Hepatocyte (in vitro differentiated cells): ENCODE results near the gene WBP4. TPM values are rescaled to one million over a fixed set of nuclear protein-coding genes. Genes with fewer than 3 reads are reported as not detected.

Experiments
- DNase-seq: peaks from one replicate; pipeline ENCODE4 v3.0.0-alpha.2; 2016; ENCODE audit warnings: low spot score
- H2AFZ ChIP-seq: fragments of 200-600 bp; sonication (generic); 2 replicates; pipeline ENCODE4 v1.6.0; 2016; ENCODE audit warnings: antibody characterized with exemption, mild to moderate bottlenecking
- H3K27ac ChIP-seq: fragments of 200-600 bp; sonication (generic); 2 replicates; pipeline ENCODE4 v1.5.1; 2016; ENCODE audit warnings: mild to moderate bottlenecking
- H3K27me3 ChIP-seq: fragments of 200-600 bp; sonication (generic); 2 replicates; pipeline ENCODE4 v1.6.1; 2016
- H3K36me3 ChIP-seq: fragments of 200-600 bp; sonication (generic); replicated peaks from 2 replicates; pipeline ENCODE4 v1.5.1; 2016; ENCODE audit warnings: low read depth; ENCODE audit not compliant: insufficient read depth
- H3K4me1 ChIP-seq: fragments of 200-600 bp; sonication (generic); 2 replicates; pipeline ENCODE4 v1.5.1; 2016; ENCODE audit warnings: mild to moderate bottlenecking, moderate library complexity; ENCODE audit not compliant: insufficient read depth
- H3K4me2 ChIP-seq: fragments of 200-600 bp; sonication (generic); 2 replicates; pipeline ENCODE4 v1.6.0; 2016
- H3K4me3 ChIP-seq: fragments of 200-600 bp; sonication (generic); 2 replicates; pipeline ENCODE4 v1.5.1; 2016; ENCODE audit warnings: mild to moderate bottlenecking
- H3K79me2 ChIP-seq: fragments of 200-600 bp; sonication (generic); 2 replicates; pipeline ENCODE4 v1.6.0; 2017; ENCODE audit warnings: mild to moderate bottlenecking
- H3K9me2 ChIP-seq: fragments of 200-600 bp; sonication (generic); replicated peaks from 2 replicates; pipeline ENCODE4 v1.6.0; 2017; ENCODE audit warnings: mild to moderate bottlenecking; ENCODE audit not compliant: insufficient read depth
- H3K9me3 ChIP-seq: fragments of 200-600 bp; sonication (generic); 2 replicates; pipeline ENCODE4 v1.5.1; 2016; ENCODE audit warnings: low read depth, mild to moderate bottlenecking
- H4K20me1 ChIP-seq: fragments of 200-600 bp; sonication (generic); 2 replicates; pipeline ENCODE4 v1.6.0; 2016; ENCODE audit warnings: mild to moderate bottlenecking; ENCODE audit not compliant: insufficient read depth, poor library complexity, severe bottlenecking
- EZH2 ChIP-seq: fragments of 200-600 bp; sonication (generic); IDR thresholded peaks from 2 replicates; pipeline ENCODE4 v1.6.1; 2016; ENCODE audit warnings: antibody characterized with exemption, mild to moderate bottlenecking, borderline replicate concordance
- EZH2phosphoT487 ChIP-seq: fragments of 200-600 bp; sonication (generic); IDR thresholded peaks from one replicate; pipeline ENCODE4 v1.6.1; 2018; ENCODE audit warnings: antibody characterized with exemption, mild to moderate bottlenecking, low read depth, moderate library complexity; ENCODE audit not compliant: unreplicated experiment, severe bottlenecking
- WGBS: methylation state at CpG from one replicate; pipeline ENCODE4 v1.1.6; 2016; ENCODE audit warnings: low lambda C conversion rate; ENCODE audit errors: missing lambda C conversion rate; 5-methylcytosine and 5-hydroxymethylcytosine counted together
- polyA plus RNA-seq: library from polyadenylated mRNA; unstranded; fragments of >200 nt; fragmentation: Nextera tagmentation; extraction: Ambion mirVana; gene quantifications from 2 replicates; pipeline ENCODE4 v1.2.1, GENCODE V29; 2016
- total RNA-seq: library from RNA; depleted of rRNA; stranded (reverse); fragments of >200 nt; gene quantifications from 2 replicates; pipeline ENCODE4 v1.2.3, GENCODE V29; 2014
- TF ChIP-seq, protein P1 (sequence below): fragments of 200-600 bp; sonication (generic); IDR thresholded peaks from 2 replicates; pipeline ENCODE4 v1.5.1; 2016; ENCODE audit warnings: antibody characterized with exemption, mild to moderate bottlenecking; ENCODE audit not compliant: poor library complexity

The WBP4 gene
- total and polyA plus RNA-seq, 2 experiments from 2014 or later: 6.1 to 8.4 TPM

DNA sequence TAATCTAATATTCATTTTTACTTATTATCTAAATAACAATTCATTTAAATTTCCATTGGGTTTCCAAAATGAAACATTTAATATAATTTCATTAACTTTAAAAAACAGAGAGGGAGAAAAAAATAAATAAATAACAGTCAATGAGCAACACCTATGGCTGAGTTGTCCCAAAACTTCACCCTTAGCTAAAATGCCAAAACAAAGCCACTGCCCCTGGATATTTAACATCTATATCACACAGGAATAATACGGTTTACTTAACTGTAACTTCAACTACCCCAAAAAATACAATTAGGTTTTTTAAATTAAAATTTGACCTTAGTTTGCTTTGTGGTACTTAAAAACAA, 42.7 kb upstream of the WBP4 start:
- H3K79me2 ChIP-seq: peaks cover 86% of the 10 kb centered on the region
- H3K36me3 ChIP-seq: no peaks in the 10 kb centered on the region
- H3K4me2 ChIP-seq: peak overlapping the region; percentile 71
- TF ChIP-seq EZH2phosphoT487 (no peak), EZH2 (no peak)
- TF ChIP-seq, protein P1, sequence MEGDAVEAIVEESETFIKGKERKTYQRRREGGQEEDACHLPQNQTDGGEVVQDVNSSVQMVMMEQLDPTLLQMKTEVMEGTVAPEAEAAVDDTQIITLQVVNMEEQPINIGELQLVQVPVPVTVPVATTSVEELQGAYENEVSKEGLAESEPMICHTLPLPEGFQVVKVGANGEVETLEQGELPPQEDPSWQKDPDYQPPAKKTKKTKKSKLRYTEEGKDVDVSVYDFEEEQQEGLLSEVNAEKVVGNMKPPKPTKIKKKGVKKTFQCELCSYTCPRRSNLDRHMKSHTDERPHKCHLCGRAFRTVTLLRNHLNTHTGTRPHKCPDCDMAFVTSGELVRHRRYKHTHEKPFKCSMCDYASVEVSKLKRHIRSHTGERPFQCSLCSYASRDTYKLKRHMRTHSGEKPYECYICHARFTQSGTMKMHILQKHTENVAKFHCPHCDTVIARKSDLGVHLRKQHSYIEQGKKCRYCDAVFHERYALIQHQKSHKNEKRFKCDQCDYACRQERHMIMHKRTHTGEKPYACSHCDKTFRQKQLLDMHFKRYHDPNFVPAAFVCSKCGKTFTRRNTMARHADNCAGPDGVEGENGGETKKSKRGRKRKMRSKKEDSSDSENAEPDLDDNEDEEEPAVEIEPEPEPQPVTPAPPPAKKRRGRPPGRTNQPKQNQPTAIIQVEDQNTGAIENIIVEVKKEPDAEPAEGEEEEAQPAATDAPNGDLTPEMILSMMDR: no peak
- peak overlapping the region; percentile 35 for H3K4me3 ChIP-seq
- no peaks in the 10 kb centered on the region for H3K9me2 ChIP-seq
- H4K20me1 ChIP-seq: peaks cover 23% of the 10 kb centered on the region
- H3K27ac ChIP-seq: peak overlapping the region; percentile 96
- no peaks in the 10 kb centered on the region for H3K9me3 ChIP-seq
- no peak for DNase-seq
- H2AFZ ChIP-seq: no peak overlapping the region
- H3K4me1 ChIP-seq: peaks cover 17% of the 10 kb centered on the region
- no peaks in the 10 kb centered on the region for H3K27me3 ChIP-seq
- 63% methylated on average over 1 of the region's 1 CpG for WGBS

DNA sequence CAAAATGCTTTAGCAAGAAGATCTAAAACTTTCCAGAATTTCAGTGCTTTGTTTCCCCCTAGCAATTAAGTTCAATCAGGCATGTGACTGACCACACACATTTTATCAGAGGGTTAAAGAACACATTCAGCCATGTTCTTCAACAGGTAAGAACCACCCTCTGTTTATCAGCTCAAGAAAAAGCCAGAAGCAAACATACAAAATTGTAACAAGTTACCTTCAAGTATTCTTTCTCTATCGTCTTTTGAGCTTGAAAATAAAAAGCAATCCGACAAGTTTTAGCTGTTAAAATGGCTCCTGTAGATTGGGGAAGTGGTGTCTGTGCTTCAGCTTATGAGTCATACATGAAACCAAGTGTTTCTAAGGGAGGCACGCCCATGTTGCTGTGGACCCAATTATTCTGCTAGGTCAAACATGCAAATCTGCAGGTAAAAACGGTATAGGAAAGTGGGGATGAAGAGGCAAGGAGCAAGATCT, 42.3 kb upstream of the WBP4 start, which contains the start of gene ELF1:
ELF1 (minus strand) TSS at position 306 of the 477 bp plus-strand sequence. CDS start 37,262 bp downstream, outside the sequence.
- TF ChIP-seq EZH2phosphoT487: no peak
- TF ChIP-seq, protein P1: no peak
- no peak for TF ChIP-seq EZH2
- Histone ChIP-seq H3K9me2 (no peaks in the 10 kb centered on the region), H3K4me1 (peaks cover 20% of the 10 kb centered on the region), H3K36me3 (no peaks in the 10 kb centered on the region), H3K4me2 (peak within 1 kb of the TSS; percentile 71), H3K9me3 (no peaks in the 10 kb centered on the region), H3K27ac (peak within 1 kb of the TSS; percentile 96), H3K4me3 (peak within 1 kb of the TSS; percentile 35), H4K20me1 (peaks cover 19% of the 10 kb centered on the region), H3K79me2 (peaks cover 86% of the 10 kb centered on the region), H2AFZ (no peak within 1 kb of the TSS), H3K27me3 (no peaks in the 10 kb centered on the region)
- 19% methylated on average over 4 of the region's 4 CpGs for WGBS
- DNase-seq: peak; percentile 79

DNA sequence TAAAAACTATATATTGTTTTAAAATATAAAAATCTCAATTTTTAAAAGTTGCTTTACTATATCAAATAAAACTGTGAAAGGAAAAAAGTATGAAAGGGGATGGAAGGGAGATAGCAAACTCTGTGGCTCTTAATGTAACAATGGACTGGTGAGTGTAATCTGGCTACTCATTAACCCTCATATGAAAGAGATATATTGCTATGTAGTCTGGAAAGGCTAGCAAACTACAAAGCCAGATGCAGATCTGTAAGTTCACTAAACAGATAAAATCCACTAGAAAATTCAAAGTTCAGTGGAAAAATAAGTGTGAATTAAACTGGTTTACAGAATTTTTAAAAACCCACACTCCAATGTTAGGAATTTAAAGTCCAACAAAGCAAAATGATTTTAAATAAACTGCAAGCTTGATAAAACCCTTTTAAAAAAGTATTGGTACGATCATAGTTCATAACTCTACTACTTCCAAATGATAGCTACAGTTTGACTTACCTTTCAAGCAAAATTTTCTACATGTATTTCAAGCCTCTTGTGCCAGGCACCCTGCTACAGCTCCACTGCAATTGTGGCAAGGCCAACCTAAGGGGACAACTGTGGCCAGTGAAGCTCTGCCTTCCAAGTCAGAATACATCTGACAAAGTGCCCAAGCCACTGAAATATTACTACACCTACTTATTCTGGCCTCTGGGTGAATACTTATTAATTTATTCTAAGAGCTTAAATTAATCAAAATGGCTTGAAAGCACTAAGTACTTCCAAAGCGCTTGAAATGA, 41.5 kb upstream of the WBP4 start:
- H2AFZ ChIP-seq: no peak overlapping the region
- TF ChIP-seq, protein P1: no peak
- TF ChIP-seq EZH2phosphoT487 (no peak), EZH2 (no peak)
- peak overlapping the region; percentile 7 for H3K4me3 ChIP-seq
- no peaks in the 10 kb centered on the region for H3K9me3 ChIP-seq
- H4K20me1 ChIP-seq: peaks cover 17% of the 10 kb centered on the region
- H3K4me2 ChIP-seq: peak overlapping the region; percentile 71
- peaks cover 86% of the 10 kb centered on the region for H3K79me2 ChIP-seq
- 59% methylated on average over 2 of the region's 2 CpGs for WGBS
- H3K27me3 ChIP-seq: no peaks in the 10 kb centered on the region
- peak overlapping the region; percentile 96 for H3K27ac ChIP-seq
- H3K36me3 ChIP-seq: no peaks in the 10 kb centered on the region
- peak; percentile 36 for DNase-seq
- H3K9me2 ChIP-seq: no peaks in the 10 kb centered on the region
- H3K4me1 ChIP-seq: peaks cover 25% of the 10 kb centered on the region
